PC-3 (cell line): ENCODE measurements around the gene PUS3. TPM values are rescaled to one million over a fixed set of nuclear protein-coding genes. Genes with fewer than 3 reads are reported as not detected.

Source experiments
- ATAC-seq: fragments of 200-7000 bp; cut with Tn5 transposase; 2 replicates; pipeline ENCODE4 v1.9.1; 2020; ENCODE audit warnings: mild to moderate bottlenecking, moderate library complexity
- BruUV-seq: library from RNA; stranded (reverse); fragments of 400-500 nt; replicated peaks from 2 replicates; lab custom pipeline; 2021; lab: Mats Ljungman, UMichigan
- CTCF ChIA-PET: fragments of 300-600 bp; sonication (Branson Sonifier 250); formaldehyde crosslinking; loops from one replicate; lab custom pipeline; 2022; ENCODE audit warnings: antibody characterized with exemption; lab: Charles Lee
- POLR2A ChIA-PET: fragments of 300-600 bp; sonication (Branson Sonifier 250); formaldehyde crosslinking; loops from one replicate; lab custom pipeline; 2022; ENCODE audit warnings: antibody characterized with exemption; ENCODE audit not compliant: unreplicated experiment; lab: Charles Lee
- DNase-seq: peaks from one replicate; pipeline ENCODE4 v3.0.0-alpha.2; 2015
- H2AFZ ChIP-seq: fragments of 300-600 bp; sonication (generic); 2 replicates; pipeline ENCODE4 v1.6.0; 2016; ENCODE audit warnings: antibody characterized with exemption, low read length
- H3F3A ChIP-seq: fragments of 300-600 bp; sonication (generic); one replicate; pipeline ENCODE4 v1.6.0; 2017; ENCODE audit warnings: antibody characterized with exemption, low read length, control low read depth, mild to moderate bottlenecking; ENCODE audit not compliant: unreplicated experiment
- H3K27ac ChIP-seq: fragments of 300-600 bp; sonication (generic); 2 replicates; pipeline ENCODE4 v1.5.1; 2016; ENCODE audit warnings: mild to moderate bottlenecking, low read length
- H3K27me3 ChIP-seq: fragments of 300-600 bp; sonication (generic); 2 replicates; pipeline ENCODE4 v1.6.1; 2016; ENCODE audit warnings: low read length, mixed read lengths
- H3K36me3 ChIP-seq: fragments of 300-600 bp; sonication (generic); 2 replicates; pipeline ENCODE4 v1.6.1; 2016; ENCODE audit warnings: low read depth, mixed run types, low read length, mixed read lengths
- H3K4me1 ChIP-seq: fragments of 300-600 bp; sonication (generic); 2 replicates; pipeline ENCODE4 v1.5.1; 2016; ENCODE audit warnings: low read length; ENCODE audit not compliant: insufficient read depth
- H3K4me2 ChIP-seq: fragments of 300-600 bp; sonication (generic); 2 replicates; pipeline ENCODE4 v1.6.0; 2016; ENCODE audit warnings: low read length
- H3K4me3 ChIP-seq: fragments of 300-600 bp; sonication (generic); 2 replicates; pipeline ENCODE4 v1.5.1; 2016; ENCODE audit warnings: mild to moderate bottlenecking, low read length, mixed read lengths
- H3K79me2 ChIP-seq: fragments of 300-600 bp; sonication (generic); 2 replicates; pipeline ENCODE4 v1.6.1; 2017; ENCODE audit warnings: low read length, mixed read lengths
- H3K9ac ChIP-seq: fragments of 300-600 bp; sonication (generic); 2 replicates; pipeline ENCODE4 v1.6.0; 2016; ENCODE audit warnings: mild to moderate bottlenecking, low read length
- H3K9me2 ChIP-seq: fragments of 300-600 bp; sonication (generic); replicated peaks from 2 replicates; pipeline ENCODE4 v1.6.1; 2016; ENCODE audit warnings: mixed run types, low read length, mixed read lengths
- H3K9me3 ChIP-seq: fragments of 300-600 bp; sonication (generic); 2 replicates; pipeline ENCODE4 v1.6.1; 2016; ENCODE audit warnings: low read length, mixed read lengths
- H4K20me1 ChIP-seq: fragments of 300-600 bp; sonication (generic); 2 replicates; pipeline ENCODE4 v1.6.1; 2016; ENCODE audit warnings: low read length, mixed read lengths
- EZH2 ChIP-seq: fragments of 300-600 bp; sonication (generic); IDR thresholded peaks from one replicate; pipeline ENCODE4 v1.6.1; 2017; ENCODE audit warnings: antibody characterized with exemption, mild to moderate bottlenecking, low read length; ENCODE audit not compliant: unreplicated experiment
- EZH2phosphoT487 ChIP-seq: fragments of 300-600 bp; sonication (generic); IDR thresholded peaks from 2 replicates; pipeline ENCODE4 v1.6.1; 2018; ENCODE audit warnings: mild to moderate bottlenecking, antibody characterized with exemption, low read length, borderline replicate concordance
- intact Hi-C: fragments of 100-400 bp; cut with micrococcal nuclease; formaldehyde crosslinking; loops from 2 replicates; pipeline ENCODE4 v1.9.0; 2023
- total RNA-seq: library from RNA; depleted of rRNA; stranded (reverse); fragments of >200 nt; gene quantifications from 2 replicates; pipeline ENCODE4 v1.2.3, GENCODE V29; 2014
- TF ChIP-seq, protein P1 (sequence below): fragments of 300-600 bp; sonication (generic); conservative IDR thresholded peaks from 2 replicates; pipeline ENCODE4 v1.5.1; 2017; ENCODE audit warnings: antibody characterized with exemption, low read depth, mild to moderate bottlenecking, low read length

Gene PUS3
- total RNA-seq, 1 experiment from 2014 or later = 26.2 TPM

GRCh38 chr11:125925247-125925740 lies 22.3 kb upstream of the PUS3 start:
- Histone ChIP-seq H3K27me3 (peaks cover 3% of the 10 kb centered on the region; the same call in 1 of the 2 replicates), H4K20me1 (no peaks in the 10 kb centered on the region), H3K79me2 (no peaks in the 10 kb centered on the region), H3K4me1 (no peaks in the 10 kb centered on the region), H3K4me3 (no peak overlapping the region), H3K27ac (no peak overlapping the region), H3K4me2 (no peak overlapping the region), H3K9me2 (no peaks in the 10 kb centered on the region), H2AFZ (no peak overlapping the region), H3K9me3 (no peaks in the 10 kb centered on the region), H3K36me3 (no peaks in the 10 kb centered on the region), H3F3A (no peaks in the 10 kb centered on the region), H3K9ac (no peak overlapping the region)
- POLR2A ChIA-PET = no interaction called here
- BruUV-seq = no TSS peak
- DNase-seq (peak; percentile 26), ATAC-seq (peak; percentile 48)
- TF ChIP-seq EZH2phosphoT487 (no peak), EZH2 (no peak)
- TF ChIP-seq, protein P1, sequence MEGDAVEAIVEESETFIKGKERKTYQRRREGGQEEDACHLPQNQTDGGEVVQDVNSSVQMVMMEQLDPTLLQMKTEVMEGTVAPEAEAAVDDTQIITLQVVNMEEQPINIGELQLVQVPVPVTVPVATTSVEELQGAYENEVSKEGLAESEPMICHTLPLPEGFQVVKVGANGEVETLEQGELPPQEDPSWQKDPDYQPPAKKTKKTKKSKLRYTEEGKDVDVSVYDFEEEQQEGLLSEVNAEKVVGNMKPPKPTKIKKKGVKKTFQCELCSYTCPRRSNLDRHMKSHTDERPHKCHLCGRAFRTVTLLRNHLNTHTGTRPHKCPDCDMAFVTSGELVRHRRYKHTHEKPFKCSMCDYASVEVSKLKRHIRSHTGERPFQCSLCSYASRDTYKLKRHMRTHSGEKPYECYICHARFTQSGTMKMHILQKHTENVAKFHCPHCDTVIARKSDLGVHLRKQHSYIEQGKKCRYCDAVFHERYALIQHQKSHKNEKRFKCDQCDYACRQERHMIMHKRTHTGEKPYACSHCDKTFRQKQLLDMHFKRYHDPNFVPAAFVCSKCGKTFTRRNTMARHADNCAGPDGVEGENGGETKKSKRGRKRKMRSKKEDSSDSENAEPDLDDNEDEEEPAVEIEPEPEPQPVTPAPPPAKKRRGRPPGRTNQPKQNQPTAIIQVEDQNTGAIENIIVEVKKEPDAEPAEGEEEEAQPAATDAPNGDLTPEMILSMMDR = no peak
- CTCF ChIA-PET = interaction anchor here (0.5 to 1.1 kb wide), 2 partner anchors 136 to 326 kb away, joined by 5 to 14 read pairs; no protein-coding TSS in a partner anchor
- intact Hi-C loops = loop anchor here (10.0 kb wide), 1 partner anchor 190 kb away; no protein-coding TSS in a partner anchor

GRCh38 chr11:125924384-125925007 lies 21.5 kb upstream of the PUS3 start:
- H3K9me2 ChIP-seq = no peaks in the 10 kb centered on the region
- H3K9me3 ChIP-seq = no peaks in the 10 kb centered on the region
- no peak overlapping the region for H3K4me3 ChIP-seq
- no peaks in the 10 kb centered on the region for H4K20me1 ChIP-seq
- no peak overlapping the region for H3K9ac ChIP-seq
- DNase-seq (no peak), ATAC-seq (no peak)
- no peak overlapping the region for H3K27ac ChIP-seq
- ChIA-PET CTCF (interaction anchor here (1.1 kb wide), 1 partner anchor 137 kb away, joined by 5 read pairs; no protein-coding TSS in a partner anchor), POLR2A (no interaction called here)
- peaks cover 3% of the 10 kb centered on the region; the same call in 1 of the 2 replicates for H3K27me3 ChIP-seq
- H3K36me3 ChIP-seq = no peaks in the 10 kb centered on the region
- H2AFZ ChIP-seq = no peak overlapping the region
- no TSS peak for BruUV-seq
- H3F3A ChIP-seq = no peaks in the 10 kb centered on the region
- H3K4me2 ChIP-seq = no peak overlapping the region
- TF ChIP-seq EZH2 = no peak
- TF ChIP-seq, protein P1 = no peak
- intact Hi-C loops = loop anchor here (10.0 kb wide), 1 partner anchor 190 kb away; no protein-coding TSS in a partner anchor
- no peaks in the 10 kb centered on the region for H3K4me1 ChIP-seq
- no peaks in the 10 kb centered on the region for H3K79me2 ChIP-seq

GRCh38 chr11:125923633-125924032 lies 20.6 kb upstream of the PUS3 start:
- TF ChIP-seq EZH2 (no peak), EZH2phosphoT487 (no peak)
- TF ChIP-seq, protein P1 = no peak
- Histone ChIP-seq H3K79me2 (no peaks in the 10 kb centered on the region), H3K27me3 (peaks cover 3% of the 10 kb centered on the region; the same call in 1 of the 2 replicates), H3K4me3 (no peak overlapping the region), H3K9ac (no peak overlapping the region), H3K36me3 (no peaks in the 10 kb centered on the region), H3K9me2 (no peaks in the 10 kb centered on the region), H3K27ac (no peak overlapping the region), H3K4me1 (no peaks in the 10 kb centered on the region), H4K20me1 (no peaks in the 10 kb centered on the region), H3K9me3 (no peaks in the 10 kb centered on the region), H3K4me2 (no peak overlapping the region), H2AFZ (no peak overlapping the region), H3F3A (no peaks in the 10 kb centered on the region)
- intact Hi-C loops = loop anchor here (1.0 to 10.0 kb wide), 3 partner anchors 138 to 271 kb away; no protein-coding TSS in a partner anchor
- POLR2A ChIA-PET = no interaction called here
- ATAC-seq (no peak), DNase-seq (no peak)
- BruUV-seq = no TSS peak
- CTCF ChIA-PET = interaction anchor here (1.4 kb wide), 1 partner anchor 270 kb away, joined by 8 read pairs; no protein-coding TSS in a partner anchor
